ENCODE results near the gene OSBPL10.

DNA sequence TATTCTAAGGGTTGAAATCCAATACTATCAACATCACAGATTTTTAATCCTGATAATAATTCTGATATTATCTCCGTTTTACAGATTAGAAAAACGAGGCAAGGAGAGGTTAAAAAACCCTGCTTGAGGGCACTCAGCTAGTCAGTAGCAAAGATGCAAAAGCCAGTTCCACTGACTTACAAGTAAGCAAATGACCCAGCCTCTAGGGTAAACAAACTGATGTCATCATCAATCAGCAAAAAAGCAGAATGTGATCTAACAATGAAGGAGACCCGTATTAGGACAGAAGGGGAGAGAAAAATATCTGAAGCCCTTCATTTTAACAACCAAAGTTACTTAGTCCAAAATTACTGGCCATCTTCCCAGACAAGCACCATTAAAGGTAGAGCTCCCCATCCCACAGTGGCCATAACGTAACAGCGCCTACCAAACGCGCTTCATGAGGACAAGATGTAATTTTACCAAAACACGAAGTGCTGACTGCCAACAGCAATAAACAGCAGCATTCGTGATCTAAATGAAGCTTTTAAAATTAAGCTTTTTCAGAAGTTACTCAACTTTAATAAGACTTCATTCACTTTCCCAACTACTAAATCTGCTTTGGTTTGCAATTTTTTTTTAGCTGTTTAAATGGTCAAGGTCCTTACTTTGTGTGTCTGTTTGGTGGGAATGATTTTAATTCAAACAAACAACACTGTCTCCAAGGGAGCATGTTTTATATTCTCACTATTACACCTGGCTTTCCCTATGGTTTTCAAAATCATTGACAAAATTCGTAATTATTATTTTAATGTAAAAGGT lies 176.6 kb downstream of the OSBPL10 start:
- TF ChIP-seq, protein P1, sequence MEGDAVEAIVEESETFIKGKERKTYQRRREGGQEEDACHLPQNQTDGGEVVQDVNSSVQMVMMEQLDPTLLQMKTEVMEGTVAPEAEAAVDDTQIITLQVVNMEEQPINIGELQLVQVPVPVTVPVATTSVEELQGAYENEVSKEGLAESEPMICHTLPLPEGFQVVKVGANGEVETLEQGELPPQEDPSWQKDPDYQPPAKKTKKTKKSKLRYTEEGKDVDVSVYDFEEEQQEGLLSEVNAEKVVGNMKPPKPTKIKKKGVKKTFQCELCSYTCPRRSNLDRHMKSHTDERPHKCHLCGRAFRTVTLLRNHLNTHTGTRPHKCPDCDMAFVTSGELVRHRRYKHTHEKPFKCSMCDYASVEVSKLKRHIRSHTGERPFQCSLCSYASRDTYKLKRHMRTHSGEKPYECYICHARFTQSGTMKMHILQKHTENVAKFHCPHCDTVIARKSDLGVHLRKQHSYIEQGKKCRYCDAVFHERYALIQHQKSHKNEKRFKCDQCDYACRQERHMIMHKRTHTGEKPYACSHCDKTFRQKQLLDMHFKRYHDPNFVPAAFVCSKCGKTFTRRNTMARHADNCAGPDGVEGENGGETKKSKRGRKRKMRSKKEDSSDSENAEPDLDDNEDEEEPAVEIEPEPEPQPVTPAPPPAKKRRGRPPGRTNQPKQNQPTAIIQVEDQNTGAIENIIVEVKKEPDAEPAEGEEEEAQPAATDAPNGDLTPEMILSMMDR (conservative IDR thresholded peaks at IDR 0.05; ENCODE audit: low read length) = no peak
- TF ChIP-seq EZH2phosphoT487 (IDR thresholded peaks at IDR 0.05; ENCODE audit: borderline replicate concordance, low read depth, low read length) = no peak
